Stimulated activated naive CD8-positive, alpha-beta T cell treated with anti-CD3 and anti-CD28 coated beads, Interleukin-15, Interleukin-2, amounts not matched to agents 100 ng/mL and 50 ng/mL, for 24 hours (primary cell): ENCODE measurements around the gene PGAM1.

Experiments used
- H3K27ac Mint-ChIP-seq: one replicate; pipeline ENCODE4 v1.8.0; 2021; ENCODE audit warnings: mild to moderate bottlenecking, mixed read lengths
- H3K27me3 Mint-ChIP-seq: one replicate; pipeline ENCODE4 v1.8.0; 2021; ENCODE audit warnings: mixed read lengths
- H3K36me3 Mint-ChIP-seq: one replicate; pipeline ENCODE4 v1.8.0; 2021; ENCODE audit warnings: low read depth, mixed read lengths
- H3K4me1 Mint-ChIP-seq: one replicate; pipeline ENCODE4 v1.8.0; 2021; ENCODE audit warnings: low read depth, mixed read lengths
- H3K4me3 Mint-ChIP-seq: one replicate; pipeline ENCODE4 v1.8.0; 2021; ENCODE audit warnings: mild to moderate bottlenecking, mixed read lengths
- H3K9me3 Mint-ChIP-seq: one replicate; pipeline ENCODE4 v1.8.0; 2021; ENCODE audit warnings: mixed read lengths

The PGAM1 gene

GRCh38 chr10:97425964-97426775, at the start of gene PGAM1:
Gene PGAM1 (plus strand): TSS chr10:97426191. CDS start chr10:97426308, 117 bp downstream.
- Mint-ChIP-seq H3K27me3 (no peaks in the 10 kb centered on the region), H3K4me1 (peaks cover 67% of the 10 kb centered on the region), H3K27ac (peak within 1 kb of the TSS; percentile 100), H3K36me3 (peaks cover 56% of the 10 kb centered on the region), H3K9me3 (no peaks in the 10 kb centered on the region), H3K4me3 (peak within 1 kb of the TSS; percentile 96)

- Mint-ChIP-seq H3K4me3 (no peak overlapping the region), H3K4me1 (no peaks in the 10 kb centered on the region), H3K36me3 (peaks cover 50% of the 10 kb centered on the region), H3K27me3 (no peaks in the 10 kb centered on the region), H3K9me3 (no peaks in the 10 kb centered on the region), H3K27ac (no peak overlapping the region)
These were observed 49.6 kb upstream of the PGAM1 start for GRCh38 chr10:97376413-97376812.

DNA sequence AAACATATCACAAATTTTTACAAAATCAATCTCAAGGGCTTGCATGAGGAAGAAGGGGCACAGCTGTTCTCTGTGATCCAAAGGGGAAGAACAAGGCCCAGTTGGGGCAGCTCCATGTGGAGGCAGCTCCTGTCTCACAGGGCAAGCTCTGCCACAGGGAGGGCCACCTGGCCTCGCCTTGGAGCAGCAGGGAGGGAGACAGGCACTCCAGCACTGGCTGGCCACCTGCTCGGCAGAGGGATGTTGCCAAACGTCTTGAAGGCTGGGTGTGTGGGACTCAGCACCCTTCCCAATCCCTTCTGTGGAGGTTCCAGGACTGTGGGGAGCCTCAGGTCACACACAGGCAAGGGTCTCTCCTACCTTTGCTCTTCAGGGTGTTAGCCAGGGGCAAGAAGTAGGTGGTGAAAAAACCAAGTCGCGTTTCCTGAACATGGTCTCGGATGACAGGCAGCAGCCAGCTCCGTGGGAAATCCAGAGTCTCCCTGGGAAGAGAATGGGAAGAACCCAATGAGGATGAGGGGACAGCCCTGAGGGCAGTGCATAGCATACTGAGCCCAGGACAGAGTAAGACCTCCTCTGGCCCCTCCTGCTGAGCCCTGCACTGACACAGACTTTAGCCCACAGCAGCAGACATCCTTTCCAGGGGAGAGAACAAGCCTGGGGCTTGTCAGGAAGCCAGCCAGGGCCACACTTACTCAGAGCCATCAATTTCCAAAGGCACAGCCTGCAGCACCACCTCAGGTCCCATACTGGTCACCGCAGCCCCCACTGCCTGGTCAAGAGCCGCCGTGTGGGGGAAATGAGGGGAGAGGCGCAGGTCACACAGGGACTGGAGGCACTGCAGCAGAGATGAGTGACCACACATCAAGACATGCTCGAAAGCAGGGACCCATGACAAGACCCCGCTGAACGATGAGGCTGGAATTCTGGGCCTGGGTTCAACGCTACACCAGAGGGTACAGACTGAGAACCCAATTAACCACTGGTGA, 46.8 kb upstream of the PGAM1 start:
- Mint-ChIP-seq H3K36me3 (peaks cover 41% of the 10 kb centered on the region), H3K27me3 (no peaks in the 10 kb centered on the region), H3K4me1 (no peaks in the 10 kb centered on the region), H3K9me3 (no peaks in the 10 kb centered on the region), H3K27ac (no peak overlapping the region), H3K4me3 (no peak overlapping the region)

DNA sequence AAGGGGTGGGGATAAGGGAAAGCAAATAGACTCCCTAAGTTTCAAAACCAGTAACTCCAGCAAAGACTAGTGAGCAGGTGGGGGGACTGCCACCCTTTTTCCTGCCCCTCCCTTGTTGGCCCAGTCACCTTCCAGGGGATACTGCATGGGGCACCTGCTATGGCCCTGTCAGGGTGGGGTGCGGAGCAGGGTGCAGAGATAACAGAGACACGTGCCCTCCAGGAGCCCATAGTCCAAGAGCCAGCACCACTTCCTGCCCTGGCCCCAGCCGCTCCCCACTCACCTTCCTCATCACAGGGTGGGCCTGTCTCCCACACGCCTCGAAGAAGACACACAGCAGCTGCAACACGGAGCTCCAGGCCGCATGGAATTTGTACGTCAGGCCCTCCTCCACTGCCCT, 45.5 kb upstream of the PGAM1 start:
- H3K36me3 Mint-ChIP-seq: peaks cover 42% of the 10 kb centered on the region
- no peaks in the 10 kb centered on the region for H3K4me1 Mint-ChIP-seq
- H3K27me3 Mint-ChIP-seq: no peaks in the 10 kb centered on the region
- H3K27ac Mint-ChIP-seq: no peak overlapping the region
- no peak overlapping the region for H3K4me3 Mint-ChIP-seq
- H3K9me3 Mint-ChIP-seq: no peaks in the 10 kb centered on the region

DNA sequence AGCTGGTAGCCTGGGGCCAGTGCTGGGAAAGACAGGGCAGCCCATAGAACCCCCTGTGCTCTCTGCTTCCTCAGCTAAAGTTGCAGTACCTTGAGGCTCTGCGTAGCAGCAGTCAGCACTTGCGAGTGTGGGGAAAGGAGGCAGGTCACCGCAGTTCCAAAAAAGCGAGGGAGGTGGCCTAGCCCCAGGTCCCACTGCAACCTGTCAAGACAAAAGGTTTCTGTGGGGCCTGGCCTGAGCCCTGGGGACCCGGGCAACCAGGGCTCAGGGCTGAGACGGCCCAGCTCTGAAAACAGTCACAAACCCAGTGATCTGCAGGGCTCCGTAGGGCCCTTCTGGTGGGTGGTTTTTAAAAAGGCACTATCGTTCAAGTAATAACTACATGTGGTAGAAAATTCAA, 44.4 kb upstream of the PGAM1 start:
- Mint-ChIP-seq H3K27ac (no peak overlapping the region), H3K9me3 (no peaks in the 10 kb centered on the region), H3K36me3 (peaks cover 43% of the 10 kb centered on the region), H3K4me3 (no peak overlapping the region), H3K4me1 (no peaks in the 10 kb centered on the region), H3K27me3 (no peaks in the 10 kb centered on the region)

GRCh38 chr10:97383159-97383558, 42.8 kb upstream of the PGAM1 start:
- no peaks in the 10 kb centered on the region for H3K27me3 Mint-ChIP-seq
- H3K9me3 Mint-ChIP-seq: no peaks in the 10 kb centered on the region
- no peak overlapping the region for H3K4me3 Mint-ChIP-seq
- H3K27ac Mint-ChIP-seq: no peak overlapping the region
- peaks cover 47% of the 10 kb centered on the region for H3K36me3 Mint-ChIP-seq
- no peaks in the 10 kb centered on the region for H3K4me1 Mint-ChIP-seq

GRCh38 chr10:97384156-97384555, 41.8 kb upstream of the PGAM1 start:
- Mint-ChIP-seq H3K36me3 (peaks cover 49% of the 10 kb centered on the region), H3K27me3 (no peaks in the 10 kb centered on the region), H3K9me3 (no peaks in the 10 kb centered on the region), H3K4me1 (no peaks in the 10 kb centered on the region), H3K4me3 (no peak overlapping the region), H3K27ac (no peak overlapping the region)

DNA sequence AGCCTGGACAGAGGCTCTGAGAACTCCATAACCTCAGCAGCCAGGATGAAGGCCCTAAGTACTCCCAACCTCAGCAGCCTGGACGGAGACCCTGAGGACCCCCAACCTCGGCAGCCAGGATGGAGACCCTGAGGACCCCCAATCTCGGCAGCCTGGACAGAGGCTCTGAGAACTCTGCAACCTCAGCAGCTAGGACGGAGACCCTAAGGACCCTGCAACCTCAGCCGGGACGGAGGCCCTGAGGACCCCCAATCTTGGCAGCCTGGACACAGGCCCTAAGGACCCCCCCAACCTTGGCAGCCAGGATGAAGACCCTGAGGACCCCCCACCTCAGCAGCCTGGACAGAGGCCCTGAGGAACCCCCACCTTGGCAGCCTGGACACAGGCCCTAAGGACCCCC, 41.4 kb upstream of the PGAM1 start:
- H3K4me3 Mint-ChIP-seq: no peak overlapping the region
- H3K4me1 Mint-ChIP-seq: no peaks in the 10 kb centered on the region
- no peak overlapping the region for H3K27ac Mint-ChIP-seq
- no peaks in the 10 kb centered on the region for H3K9me3 Mint-ChIP-seq
- no peaks in the 10 kb centered on the region for H3K27me3 Mint-ChIP-seq
- H3K36me3 Mint-ChIP-seq: peaks cover 44% of the 10 kb centered on the region

GRCh38 chr10:97385565-97385964, 40.4 kb upstream of the PGAM1 start:
- H3K36me3 Mint-ChIP-seq: peaks cover 49% of the 10 kb centered on the region
- no peaks in the 10 kb centered on the region for H3K9me3 Mint-ChIP-seq
- H3K4me3 Mint-ChIP-seq: no peak overlapping the region
- no peaks in the 10 kb centered on the region for H3K4me1 Mint-ChIP-seq
- H3K27ac Mint-ChIP-seq: no peak overlapping the region
- H3K27me3 Mint-ChIP-seq: no peaks in the 10 kb centered on the region

DNA sequence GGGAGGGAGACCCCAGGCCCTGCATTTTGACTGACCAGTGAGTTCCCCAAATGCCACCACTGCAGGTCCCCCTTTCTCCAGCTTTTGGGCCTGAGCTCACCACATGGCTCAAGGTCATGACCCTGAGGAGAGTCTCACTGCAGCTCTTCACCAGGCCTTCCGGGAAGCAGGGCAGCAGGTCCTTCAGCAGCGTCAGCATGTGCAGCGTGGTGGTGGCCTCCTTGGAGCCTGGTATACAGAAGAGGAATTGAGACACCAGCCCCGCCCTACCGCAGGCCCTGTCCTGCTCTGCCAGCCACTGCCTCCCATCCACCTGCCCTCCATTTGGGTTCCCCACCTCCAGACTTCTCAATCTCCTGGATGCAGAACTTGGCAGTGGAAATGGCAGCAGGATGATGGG, 37.8 kb upstream of the PGAM1 start:
- Mint-ChIP-seq H3K4me1 (no peaks in the 10 kb centered on the region), H3K9me3 (no peaks in the 10 kb centered on the region), H3K27me3 (no peaks in the 10 kb centered on the region), H3K36me3 (peaks cover 48% of the 10 kb centered on the region), H3K27ac (no peak overlapping the region), H3K4me3 (no peak overlapping the region)

GRCh38 chr10:97390091-97390490, 35.9 kb upstream of the PGAM1 start:
- no peaks in the 10 kb centered on the region for H3K27me3 Mint-ChIP-seq
- no peak overlapping the region for H3K4me3 Mint-ChIP-seq
- no peak overlapping the region for H3K27ac Mint-ChIP-seq
- H3K4me1 Mint-ChIP-seq: no peaks in the 10 kb centered on the region
- H3K9me3 Mint-ChIP-seq: no peaks in the 10 kb centered on the region
- H3K36me3 Mint-ChIP-seq: peaks cover 53% of the 10 kb centered on the region

DNA sequence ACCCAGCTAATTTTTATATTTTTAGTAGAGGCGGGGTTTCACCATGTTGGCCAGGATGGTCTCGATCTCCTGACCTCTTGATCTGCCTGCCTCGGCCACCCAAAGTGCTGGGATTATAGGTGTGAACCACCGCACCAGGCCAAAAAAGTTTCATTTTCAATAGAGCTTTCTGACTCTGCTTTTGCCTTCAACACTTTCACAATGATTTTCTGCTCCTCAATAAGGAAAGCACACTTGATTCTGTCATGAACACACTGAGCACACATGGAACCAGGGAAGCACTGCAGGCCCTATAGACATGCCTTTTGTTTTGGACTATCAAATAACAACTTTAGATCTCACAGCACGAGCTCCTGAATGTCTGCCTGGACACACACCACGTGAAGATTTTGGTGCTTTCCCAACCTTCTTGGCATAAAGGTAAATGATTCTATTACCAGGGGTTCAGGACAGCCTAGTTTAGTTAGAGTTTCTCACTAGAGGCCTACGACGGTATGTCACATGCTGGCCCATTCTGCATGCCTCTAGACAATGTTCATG, 32.9 kb upstream of the PGAM1 start:
- Mint-ChIP-seq H3K36me3 (peaks cover 48% of the 10 kb centered on the region), H3K27ac (no peak overlapping the region), H3K27me3 (no peaks in the 10 kb centered on the region), H3K4me3 (no peak overlapping the region), H3K9me3 (no peaks in the 10 kb centered on the region), H3K4me1 (no peaks in the 10 kb centered on the region)

DNA sequence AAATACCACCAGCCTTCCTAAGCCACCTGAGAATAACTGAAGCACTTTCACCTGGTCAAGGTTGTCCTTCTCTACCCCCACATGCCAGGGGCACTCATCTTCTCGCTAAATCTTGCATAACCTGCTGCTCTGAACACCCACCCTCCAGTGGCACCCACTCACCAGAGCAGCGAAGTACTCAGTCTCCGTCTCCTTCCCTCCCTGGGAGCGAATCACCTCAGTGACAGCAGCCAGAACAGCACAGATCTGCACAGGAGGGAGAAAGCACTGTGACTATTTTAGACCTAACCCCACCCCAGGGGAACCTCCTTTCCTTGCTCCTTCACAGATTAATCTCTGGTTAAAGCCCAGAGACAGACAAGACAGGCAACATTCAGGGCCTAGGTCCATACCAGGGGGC, 29.9 kb upstream of the PGAM1 start:
- Mint-ChIP-seq H3K9me3 (no peaks in the 10 kb centered on the region), H3K36me3 (peaks cover 36% of the 10 kb centered on the region), H3K27me3 (no peaks in the 10 kb centered on the region), H3K27ac (no peak overlapping the region), H3K4me1 (peaks cover 9% of the 10 kb centered on the region), H3K4me3 (no peak overlapping the region)

- peaks cover 14% of the 10 kb centered on the region for H3K4me1 Mint-ChIP-seq
- H3K36me3 Mint-ChIP-seq: peaks cover 20% of the 10 kb centered on the region
- H3K4me3 Mint-ChIP-seq: peak overlapping the region; percentile 94
- H3K27me3 Mint-ChIP-seq: no peaks in the 10 kb centered on the region
- no peaks in the 10 kb centered on the region for H3K9me3 Mint-ChIP-seq
- peak overlapping the region; percentile 90 for H3K27ac Mint-ChIP-seq
These were observed 26.0 kb upstream of the PGAM1 start for GRCh38 chr10:97399843-97400545.
